ENCODE measurements around the gene SUSD4. TPM values are rescaled to one million over a fixed set of nuclear protein-coding genes. Genes with fewer than 3 reads are reported as not detected.

SUSD4 gene
- total and polyA plus RNA-seq, 2 donors (not counting 1 experiment from before 2014, with no cell fraction given) = 0.33 TPM; not detected in 1

GRCh38 chr1:223219318-223219635 is 144.7 kb downstream of the SUSD4 start:
- Histone ChIP-seq H3K27me3 (ENCODE audit: control insufficient read depth, insufficient read depth, low read length) (peaks cover 7% of the 10 kb centered on the region), H3K4me3 (replicated peaks in 1 of 4; ENCODE audit: control extremely low read depth in 1 of 4, insufficient read depth in 1 of 4, low read depth in 3 of 4, low read length in 4 of 4) (no peak overlapping the region)

GRCh38 chr1:223217781-223218180 is 146.2 kb downstream of the SUSD4 start:
- Histone ChIP-seq H4K20me1 (ENCODE audit: control insufficient read depth, extremely low read depth, insufficient read depth, low read length) (no peaks in the 10 kb centered on the region), H3K9ac (ENCODE audit: insufficient read depth, low read length) (no peak overlapping the region), H3K36me3 (ENCODE audit: control insufficient read depth, insufficient read depth, low read length) (no peaks in the 10 kb centered on the region), H3K4me2 (ENCODE audit: extremely low read depth, insufficient read depth, low read length) (no peak overlapping the region), H3K27ac (ENCODE audit: insufficient read depth, low read length) (no peak overlapping the region), H3K9me3 (ENCODE audit: control insufficient read depth, insufficient read depth, low read depth, low read length) (no peaks in the 10 kb centered on the region), H3K79me2 (ENCODE audit: control insufficient read depth, insufficient read depth, low read length) (no peaks in the 10 kb centered on the region), H3K4me3 (replicated peaks in 1 of 4; ENCODE audit: control extremely low read depth in 1 of 4, insufficient read depth in 1 of 4, low read depth in 3 of 4, low read length in 4 of 4) (no peak overlapping the region), H3K27me3 (ENCODE audit: control insufficient read depth, insufficient read depth, low read length) (peaks cover 10% of the 10 kb centered on the region), H2AFZ (ENCODE audit: low read length) (no peak overlapping the region), H3K4me1 (ENCODE audit: control insufficient read depth, extremely low read depth, insufficient read depth, low read length) (no peaks in the 10 kb centered on the region)
- TF ChIP-seq EZH2 (IDR thresholded peaks at IDR 0.05; ENCODE audit: low read length, missing control alignments) (no peak), CTCF (conservative IDR thresholded peaks at IDR 0.05 in 1 of 2, IDR thresholded peaks at IDR 0.05 in 1 of 2; ENCODE audit: low read depth in 1 of 2, low read length in 2 of 2) (no peak)
- no peak for DNase-seq (ENCODE audit: low read depth in 2 of 2)

More at GRCh38 chr1:223219318-223219635, 144.7 kb downstream of the SUSD4 start:
- Histone ChIP-seq H3K9me3 (ENCODE audit: control insufficient read depth, insufficient read depth, low read depth, low read length) (no peaks in the 10 kb centered on the region), H3K4me2 (ENCODE audit: extremely low read depth, insufficient read depth, low read length) (no peak overlapping the region), H3K79me2 (ENCODE audit: control insufficient read depth, insufficient read depth, low read length) (no peaks in the 10 kb centered on the region), H3K4me1 (ENCODE audit: control insufficient read depth, extremely low read depth, insufficient read depth, low read length) (no peaks in the 10 kb centered on the region), H3K9ac (ENCODE audit: insufficient read depth, low read length) (no peak overlapping the region), H3K27ac (ENCODE audit: insufficient read depth, low read length) (no peak overlapping the region), H3K36me3 (ENCODE audit: control insufficient read depth, insufficient read depth, low read length) (no peaks in the 10 kb centered on the region), H2AFZ (ENCODE audit: low read length) (no peak overlapping the region), H4K20me1 (ENCODE audit: control insufficient read depth, extremely low read depth, insufficient read depth, low read length) (no peaks in the 10 kb centered on the region)
- TF ChIP-seq CTCF (conservative IDR thresholded peaks at IDR 0.05 in 1 of 2, IDR thresholded peaks at IDR 0.05 in 1 of 2; ENCODE audit: low read depth in 1 of 2, low read length in 2 of 2) (no peak), EZH2 (IDR thresholded peaks at IDR 0.05; ENCODE audit: low read length, missing control alignments) (no peak)
- DNase-seq (ENCODE audit: low read depth in 2 of 2) = no peak

- Histone ChIP-seq H3K4me3 (replicated peaks in 1 of 4; ENCODE audit: control extremely low read depth in 1 of 4, insufficient read depth in 1 of 4, low read depth in 3 of 4, low read length in 4 of 4) (no peak overlapping the region), H3K9ac (ENCODE audit: insufficient read depth, low read length) (no peak overlapping the region), H3K9me3 (ENCODE audit: control insufficient read depth, insufficient read depth, low read depth, low read length) (no peaks in the 10 kb centered on the region), H3K79me2 (ENCODE audit: control insufficient read depth, insufficient read depth, low read length) (no peaks in the 10 kb centered on the region), H3K4me1 (ENCODE audit: control insufficient read depth, extremely low read depth, insufficient read depth, low read length) (no peaks in the 10 kb centered on the region), H3K27me3 (ENCODE audit: control insufficient read depth, insufficient read depth, low read length) (peaks cover 10% of the 10 kb centered on the region), H2AFZ (ENCODE audit: low read length) (no peak overlapping the region), H3K4me2 (ENCODE audit: extremely low read depth, insufficient read depth, low read length) (no peak overlapping the region), H3K36me3 (ENCODE audit: control insufficient read depth, insufficient read depth, low read length) (no peaks in the 10 kb centered on the region), H3K27ac (ENCODE audit: insufficient read depth, low read length) (no peak overlapping the region), H4K20me1 (ENCODE audit: control insufficient read depth, extremely low read depth, insufficient read depth, low read length) (no peaks in the 10 kb centered on the region)
- no peak for DNase-seq (ENCODE audit: low read depth in 2 of 2)
- no peak for TF ChIP-seq EZH2 (IDR thresholded peaks at IDR 0.05; ENCODE audit: low read length, missing control alignments)
- TF ChIP-seq CTCF (conservative IDR thresholded peaks at IDR 0.05 in 1 of 2, IDR thresholded peaks at IDR 0.05 in 1 of 2; ENCODE audit: low read depth in 1 of 2, low read length in 2 of 2) = no peak
These were observed 147.3 kb downstream of the SUSD4 start for GRCh38 chr1:223216531-223217205.
